Hepatocyte (in vitro differentiated cells): ENCODE measurements around the gene DCUN1D2.

Source experiments
- CTCF ChIP-seq: fragments of 200-600 bp; sonication (generic); IDR thresholded peaks from 2 replicates; pipeline ENCODE4 v1.5.1; 2016; ENCODE audit warnings: antibody characterized with exemption, mild to moderate bottlenecking; ENCODE audit not compliant: poor library complexity
- EZH2 ChIP-seq: fragments of 200-600 bp; sonication (generic); IDR thresholded peaks from 2 replicates; pipeline ENCODE4 v1.6.1; 2016; ENCODE audit warnings: antibody characterized with exemption, mild to moderate bottlenecking, borderline replicate concordance
- EZH2phosphoT487 ChIP-seq: fragments of 200-600 bp; sonication (generic); IDR thresholded peaks from one replicate; pipeline ENCODE4 v1.6.1; 2018; ENCODE audit warnings: antibody characterized with exemption, mild to moderate bottlenecking, low read depth, moderate library complexity; ENCODE audit not compliant: unreplicated experiment, severe bottlenecking

GRCh38 chr13:113419531-113420193 is 70.8 kb downstream of the DCUN1D2 start:
- TF ChIP-seq EZH2 (no peak), CTCF (no peak), EZH2phosphoT487 (no peak)
